HG03571 (cell line): Measurements from ENCODE around the gene MAGEA11.
"Not testable (repeated sequence)": the region's sequence is repeated elsewhere in the genome, so short reads cannot be mapped to it uniquely, and the experiment has no call there.

Source experiments
- ATAC-seq: cut with Tn5 transposase; IDR thresholded peaks from one replicate; pipeline ENCODE4 v1.9.1; 2021; ENCODE audit not compliant: unreplicated experiment

The MAGEA11 gene

DNA sequence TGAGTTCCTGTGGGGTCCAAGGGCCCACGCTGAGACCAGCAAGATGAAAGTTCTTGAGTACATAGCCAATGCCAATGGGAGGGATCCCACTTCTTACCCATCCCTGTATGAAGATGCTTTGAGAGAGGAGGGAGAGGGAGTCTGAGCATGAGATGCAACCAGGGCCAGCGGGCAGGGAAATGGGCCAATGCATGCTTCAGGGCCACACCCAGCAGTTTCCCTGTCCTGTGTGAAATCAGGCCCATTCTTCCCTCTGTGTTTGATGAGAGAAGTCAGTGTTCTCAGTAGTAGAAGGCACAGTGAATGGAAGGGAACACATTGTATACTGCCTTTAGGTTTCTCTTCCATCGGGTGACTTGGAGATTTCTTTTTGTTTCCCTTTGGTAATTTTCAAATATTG is 4.8 kb downstream of the MAGEA11 start:
- ATAC-seq: no peak

DNA sequence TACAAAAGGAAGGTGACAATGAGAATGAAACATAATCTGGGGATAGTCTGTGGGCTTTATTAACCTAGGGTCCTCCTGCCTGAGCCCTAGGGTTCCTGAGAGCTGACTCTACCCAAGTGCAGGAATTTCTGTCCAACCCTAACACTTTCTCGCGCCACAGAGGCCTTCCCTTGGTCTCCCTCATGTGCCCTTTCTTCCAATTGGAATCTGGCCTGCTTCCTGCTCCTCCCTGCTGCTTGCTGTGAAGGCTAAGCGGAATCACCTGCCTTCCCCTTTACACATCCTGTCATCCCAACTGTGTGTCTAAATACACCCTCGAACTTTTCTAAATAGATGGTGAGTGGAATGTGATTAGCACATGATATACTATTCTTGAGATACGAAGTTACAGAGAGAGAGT is 5.9 kb downstream of the MAGEA11 start:
- ATAC-seq: no peak

DNA sequence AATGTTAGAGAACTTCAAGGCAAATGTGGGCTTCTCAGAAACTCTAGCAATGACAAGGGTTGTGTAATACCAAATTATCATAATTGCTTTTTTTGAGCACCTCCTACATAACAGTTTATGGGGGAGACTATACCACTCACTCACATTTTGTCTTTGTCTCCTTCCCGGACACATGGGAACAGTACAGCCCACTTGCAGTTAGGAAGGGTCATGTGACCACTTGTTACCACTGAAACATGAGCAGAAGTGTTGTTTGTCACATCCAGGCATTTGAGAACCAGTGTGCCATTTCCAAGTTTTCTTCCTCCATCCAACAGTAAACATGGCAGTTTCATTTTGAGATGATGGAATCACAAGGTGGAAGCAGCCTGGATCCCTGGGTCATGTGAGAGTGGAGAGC is 6.9 kb downstream of the MAGEA11 start:
- ATAC-seq: no peak

DNA sequence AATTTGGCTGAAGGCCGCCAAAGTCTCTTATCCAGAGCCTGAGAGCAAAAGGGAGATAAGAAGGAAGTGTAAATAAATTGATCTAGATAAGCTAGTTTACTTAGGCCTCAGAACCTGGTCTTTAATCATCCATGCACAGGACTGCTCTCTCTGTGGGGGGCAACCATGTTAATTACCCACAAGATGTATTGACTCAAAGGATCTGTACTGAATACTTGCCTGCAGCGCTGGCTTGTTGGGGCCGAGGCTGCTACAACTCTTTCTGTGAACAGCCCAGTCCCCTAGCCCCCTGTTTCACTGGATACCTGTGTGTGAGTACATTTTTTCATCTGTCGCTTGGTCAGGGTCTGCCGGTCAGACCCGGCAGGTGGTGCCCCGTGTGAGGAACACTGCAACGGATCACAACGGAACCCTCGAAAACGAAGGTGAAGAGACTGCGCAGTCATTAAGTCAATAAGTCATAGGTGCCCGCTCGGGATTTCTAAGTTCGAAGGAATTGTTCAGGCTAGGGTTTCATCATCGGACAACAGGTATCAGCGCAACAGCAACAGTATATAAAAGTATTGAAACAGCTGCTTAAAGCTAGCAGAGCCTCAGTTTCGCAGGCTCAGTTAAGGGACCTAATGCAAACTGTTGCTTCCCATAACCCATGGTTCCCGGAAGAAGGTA is 8.3 kb downstream of the MAGEA11 start:
- no peak for ATAC-seq

- not testable (repeated sequence) for ATAC-seq
Measured at GRCh38 chrX:149721241-149721640, 9.4 kb downstream of the MAGEA11 start.

GRCh38 chrX:149721778-149722177 is 9.9 kb downstream of the MAGEA11 start:
- ATAC-seq: no peak

- not testable (repeated sequence) for ATAC-seq
Measured at GRCh38 chrX:149723583-149724118, 11.8 kb downstream of the MAGEA11 start.

DNA sequence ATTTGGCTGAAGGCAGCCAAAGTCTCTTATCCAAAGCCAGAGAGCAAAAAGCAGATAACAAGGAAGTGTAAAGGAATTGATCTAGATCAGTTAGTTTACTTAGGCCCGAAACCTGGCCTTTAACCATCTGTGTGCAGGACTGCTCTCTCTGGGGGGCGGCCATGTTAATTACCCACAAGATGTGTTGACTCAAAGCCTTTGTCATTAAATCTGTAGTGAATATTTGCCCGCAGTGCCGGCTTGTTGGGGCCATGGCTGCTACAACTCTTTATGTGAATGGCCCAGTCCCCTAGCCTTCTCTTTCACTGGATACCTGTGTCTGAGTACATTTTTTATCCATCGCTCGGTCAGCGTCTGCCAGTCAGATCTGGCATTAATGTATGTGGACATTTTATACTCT is 15.4 kb downstream of the MAGEA11 start:
- ATAC-seq: not testable (repeated sequence)

GRCh38 chrX:149742269-149742668 is 30.4 kb downstream of the MAGEA11 start:
- ATAC-seq: not testable (repeated sequence)

GRCh38 chrX:149746390-149747007 is 34.6 kb downstream of the MAGEA11 start:
- not testable (repeated sequence) for ATAC-seq

DNA sequence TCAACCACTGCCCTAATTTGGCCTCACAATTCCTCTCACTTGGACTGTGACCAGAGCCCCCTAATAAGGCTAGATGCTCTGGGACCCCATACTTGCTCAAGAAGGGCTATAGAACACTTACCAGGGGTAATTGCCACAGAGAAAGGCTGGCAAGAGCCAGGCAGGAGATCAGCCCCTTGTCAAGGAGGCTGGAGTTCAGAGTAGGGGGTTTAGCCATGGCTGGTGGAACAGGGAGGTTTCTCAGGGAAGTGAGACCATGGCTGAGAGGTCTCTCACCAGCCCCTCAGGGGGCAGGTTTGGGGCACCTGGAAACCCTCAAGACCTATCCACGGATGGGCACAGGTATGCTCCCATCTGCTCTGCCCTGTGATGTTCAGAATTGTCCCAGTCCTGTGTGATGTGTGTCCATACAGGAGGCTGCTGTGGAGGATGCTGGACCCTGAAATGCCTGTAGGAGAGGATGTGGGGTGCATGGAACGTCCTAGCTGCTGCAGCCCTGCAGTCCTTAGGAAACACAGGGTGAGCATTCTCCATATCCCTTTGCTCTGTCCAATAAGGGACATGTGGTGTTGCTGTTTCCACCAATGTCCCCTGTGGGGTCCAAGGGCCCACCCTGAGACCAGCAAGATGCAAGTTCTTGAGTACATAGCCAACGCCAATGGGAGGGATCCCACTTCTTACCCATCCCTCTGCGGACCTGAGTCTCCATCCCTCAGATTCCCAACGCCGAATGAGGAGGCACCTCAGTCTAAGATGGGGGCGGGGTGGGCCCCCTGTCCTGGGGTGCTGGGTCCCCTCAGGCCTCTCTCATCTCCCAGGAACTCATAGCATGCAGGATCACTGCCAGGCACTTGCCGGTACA is 45.6 kb downstream of the MAGEA11 start:
- no peak for ATAC-seq

DNA sequence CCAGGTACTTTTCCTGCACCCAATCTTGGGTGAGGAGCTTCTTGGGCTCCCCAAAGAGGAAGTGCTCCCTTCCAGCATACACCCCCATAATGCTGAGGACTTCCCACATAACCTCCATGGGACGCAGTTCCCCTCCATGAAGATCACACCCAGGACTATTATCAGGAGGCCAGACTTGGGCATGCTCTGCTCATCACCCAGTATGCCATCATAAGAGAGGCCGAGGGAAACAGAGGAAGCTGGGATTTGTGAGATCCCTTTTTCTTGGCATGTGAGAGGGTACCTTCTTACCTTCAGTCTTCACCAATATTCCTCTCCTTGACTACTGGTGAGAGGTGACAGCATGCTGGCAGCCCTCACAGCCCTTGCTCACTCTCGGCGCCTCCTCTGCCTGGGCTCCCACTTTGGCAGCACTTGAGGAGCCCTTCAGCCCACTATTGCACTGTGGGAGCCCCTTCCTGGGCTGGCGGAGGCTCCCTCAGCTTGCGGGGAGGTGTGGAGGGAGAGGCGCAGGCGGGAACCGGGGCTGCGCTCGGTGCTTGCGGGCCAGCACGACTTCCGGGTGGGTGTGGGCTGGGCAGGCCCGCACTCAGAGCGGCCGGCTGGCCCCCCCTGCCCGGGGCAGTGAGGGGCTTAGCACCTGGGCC is 46.3 kb downstream of the MAGEA11 start:
- no peak for ATAC-seq

GRCh38 chrX:149758715-149759078 is 46.8 kb downstream of the MAGEA11 start:
- not testable (repeated sequence) for ATAC-seq

DNA sequence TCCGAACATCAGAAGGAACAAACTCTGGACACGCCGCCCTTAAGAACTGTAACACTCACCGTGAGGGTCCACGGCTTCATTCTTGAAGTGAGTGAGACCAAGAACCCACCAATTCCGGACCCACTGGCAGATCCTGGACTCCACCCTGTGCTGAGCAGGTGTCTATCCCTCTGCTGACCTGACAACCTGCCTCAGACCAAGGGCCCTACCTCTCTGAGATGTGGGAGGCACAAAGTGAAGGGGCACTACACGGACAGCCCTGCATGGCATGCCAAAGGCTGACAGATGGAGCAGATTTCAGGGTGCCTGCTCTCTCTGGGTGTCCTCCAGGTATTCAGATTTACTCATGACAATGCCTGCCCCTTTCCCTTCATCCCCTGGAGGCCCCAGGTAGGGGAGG is 48.0 kb downstream of the MAGEA11 start:
- no peak for ATAC-seq

GRCh38 chrX:149760965-149761364 is 49.1 kb downstream of the MAGEA11 start:
- ATAC-seq: no peak

DNA sequence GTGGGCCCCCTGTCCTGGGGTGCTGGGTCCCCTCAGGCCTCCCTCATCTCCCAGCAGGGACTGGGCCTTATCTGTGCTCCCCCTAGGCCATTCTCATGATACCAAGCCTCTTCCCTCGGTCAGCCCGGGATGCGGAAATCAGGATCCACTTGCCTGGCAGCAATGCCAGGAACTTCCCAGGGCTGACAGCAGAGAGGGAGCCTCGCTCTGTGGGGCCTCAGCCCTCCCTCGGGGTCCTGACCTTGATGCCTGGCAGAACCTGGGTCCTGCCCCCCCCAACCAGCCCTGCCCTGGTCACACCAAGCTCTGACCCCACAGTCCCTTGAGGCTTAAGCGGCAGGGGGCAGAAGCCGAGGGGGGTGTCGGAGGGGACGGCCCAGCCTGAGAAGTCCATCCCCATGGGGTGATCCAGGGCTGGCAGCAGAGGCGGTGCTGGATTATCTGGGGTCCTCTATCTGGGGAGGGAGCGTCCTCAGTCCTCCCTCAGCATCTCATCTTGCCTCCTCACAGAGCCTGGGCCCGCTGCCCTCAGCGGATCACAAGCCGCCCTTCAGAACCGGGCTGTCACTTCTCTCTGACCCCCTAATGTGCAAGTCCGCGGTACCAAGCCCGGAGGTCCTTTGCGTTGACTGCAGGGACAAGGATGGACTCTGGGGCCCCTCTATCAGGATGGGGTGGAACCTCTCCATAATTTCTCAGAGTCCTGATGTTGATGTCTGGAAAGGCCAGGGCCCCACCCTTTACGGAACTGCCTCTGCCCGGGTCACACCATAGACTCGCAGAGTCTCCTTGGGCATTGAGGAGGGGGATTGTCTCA is 50.2 kb downstream of the MAGEA11 start:
- ATAC-seq: not testable (repeated sequence)

- ATAC-seq: no peak
Measured at GRCh38 chrX:149762696-149763614, 51.1 kb downstream of the MAGEA11 start.
